NCI-H69 (cell line): ENCODE data around the gene DAPP1.
"Not testable (repeated sequence)": the region's sequence is repeated elsewhere in the genome, so short reads cannot be mapped to it uniquely, and the experiment has no call there.

Experiments used
- DNase-seq: peaks from one replicate; lab custom pipeline; 2025; lab: John Stamatoyannopoulos, UW

The DAPP1 gene

GRCh38 chr4:99824070-99824599 lies 7.5 kb downstream of the DAPP1 start:
- DNase-seq, result no peak

DNA sequence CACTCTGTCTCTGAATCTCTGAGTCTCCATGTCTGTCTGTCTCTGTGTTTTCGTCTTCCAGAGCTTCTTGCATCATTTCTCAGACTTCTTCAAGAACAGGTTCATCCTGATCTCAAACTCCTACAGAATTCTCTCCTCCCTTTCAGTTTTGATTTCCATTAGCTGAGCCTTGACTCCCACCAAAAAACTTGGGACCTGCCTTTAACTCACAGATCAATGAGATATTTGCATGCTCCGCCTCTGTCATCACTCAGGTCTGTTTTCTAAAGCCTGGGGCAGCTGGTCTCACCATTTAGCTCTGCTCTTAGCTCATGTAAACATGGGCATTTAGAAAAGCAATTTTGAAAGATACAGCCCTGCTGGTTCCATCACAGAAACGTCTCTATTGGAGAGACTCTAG lies 8.6 kb downstream of the DAPP1 start:
- no peak for DNase-seq

- no peak for DNase-seq
Observed at GRCh38 chr4:99826016-99826415, 9.4 kb downstream of the DAPP1 start.

- DNase-seq, result no peak
Observed at GRCh38 chr4:99827454-99827853, 10.8 kb downstream of the DAPP1 start.

DNA sequence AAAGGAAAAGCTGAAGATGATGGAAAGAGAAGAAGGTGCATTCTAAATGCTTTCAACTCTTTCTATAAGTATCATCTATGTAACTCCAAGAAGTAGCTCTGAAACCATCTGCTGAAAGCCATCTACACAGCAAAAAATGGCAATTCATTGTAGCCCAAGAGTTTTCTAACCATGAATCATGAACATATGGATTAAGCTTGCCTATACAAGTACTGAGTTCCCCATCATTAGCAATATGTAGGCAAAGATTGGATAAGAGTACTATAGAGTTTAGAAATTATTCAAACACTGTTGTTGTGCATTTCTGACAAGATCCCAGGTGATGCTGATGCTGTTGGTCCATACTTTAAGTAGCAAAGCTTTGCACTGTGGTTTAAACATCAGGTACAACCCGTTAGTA lies 11.2 kb downstream of the DAPP1 start:
- no peak for DNase-seq

- no peak for DNase-seq
Observed at GRCh38 chr4:99828477-99828876, 11.8 kb downstream of the DAPP1 start.

GRCh38 chr4:99830051-99830450 lies 13.4 kb downstream of the DAPP1 start:
- DNase-seq, result not testable (repeated sequence)

DNA sequence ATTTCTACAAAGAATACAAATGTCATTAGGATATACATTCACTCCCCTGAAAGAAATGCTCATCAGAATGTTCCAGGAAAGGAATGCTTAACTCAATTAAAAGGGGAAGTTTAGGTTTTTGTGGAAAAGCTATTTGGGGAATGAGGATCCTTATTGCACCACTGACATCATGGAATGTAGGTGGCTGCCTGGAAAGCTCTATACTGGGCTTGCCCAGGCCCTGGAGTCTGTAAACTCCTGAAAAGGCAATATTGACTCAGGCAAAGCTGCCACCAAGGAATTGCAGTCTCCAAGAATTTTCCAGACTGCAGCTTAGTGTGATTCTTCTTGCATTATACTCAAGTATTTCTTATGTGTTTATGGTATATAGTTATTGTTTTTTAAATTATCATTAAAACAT lies 15.7 kb downstream of the DAPP1 start:
- no peak for DNase-seq

- no peak for DNase-seq
Observed at GRCh38 chr4:99832758-99833157, 16.1 kb downstream of the DAPP1 start.

DNA sequence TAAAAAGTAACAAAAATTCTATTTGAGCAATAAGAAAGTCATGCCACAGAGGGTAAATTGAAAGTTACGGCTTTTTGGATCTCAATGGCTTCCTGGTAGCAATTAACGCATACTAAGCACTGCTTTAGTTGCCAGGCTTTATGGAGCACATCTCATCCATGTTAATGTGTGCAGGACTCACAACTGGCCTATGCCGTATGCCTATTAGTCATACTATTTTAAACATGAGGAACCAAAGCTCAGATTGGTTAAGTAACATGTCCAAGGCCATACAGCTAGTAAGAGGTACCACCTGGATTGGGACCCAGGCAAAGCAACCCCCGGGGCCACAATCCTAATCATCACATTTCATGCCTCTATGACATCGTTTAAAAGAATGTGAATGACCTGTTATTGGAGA lies 17.1 kb downstream of the DAPP1 start:
- no peak for DNase-seq

- DNase-seq, result no peak
Observed at GRCh38 chr4:99834569-99834968, 17.9 kb downstream of the DAPP1 start.

DNA sequence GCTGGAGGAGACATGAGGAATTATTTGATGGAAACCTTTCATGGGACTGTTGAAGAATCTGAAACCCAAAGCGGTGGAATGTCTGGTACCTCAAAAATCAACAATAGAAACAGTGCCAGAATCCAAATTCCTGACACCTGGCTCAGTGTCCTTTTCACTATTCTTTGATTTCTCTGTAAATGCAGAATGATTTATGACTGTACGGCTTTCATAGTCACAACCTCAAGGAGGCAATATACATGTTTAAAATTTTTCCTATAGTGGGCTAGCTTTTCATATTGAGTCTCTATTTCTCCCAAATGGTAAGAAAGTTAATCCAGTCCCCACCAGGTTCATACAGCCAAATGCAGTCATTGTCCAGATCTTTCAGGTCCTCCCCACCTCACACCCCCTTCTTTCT lies 19.3 kb downstream of the DAPP1 start:
- no peak for DNase-seq

DNA sequence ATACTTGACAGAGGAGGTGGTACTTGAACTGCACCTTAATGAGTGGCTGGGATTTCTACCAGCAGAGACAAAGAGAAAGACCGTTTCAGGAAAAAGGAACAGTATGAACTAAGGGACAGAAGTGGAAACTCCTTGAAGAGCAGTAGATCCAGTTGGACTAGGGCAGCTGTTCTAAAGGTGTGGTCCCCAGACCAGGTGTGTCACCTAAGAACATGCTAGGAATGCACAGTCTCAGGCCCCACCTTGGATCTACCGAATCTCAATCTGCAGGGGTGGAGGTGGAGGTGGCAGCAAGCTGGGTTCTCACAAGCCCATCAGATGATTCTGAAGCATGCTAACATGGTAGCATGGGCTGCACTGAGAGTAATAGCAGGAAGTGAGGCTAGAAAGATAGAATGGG lies 22.3 kb downstream of the DAPP1 start:
- DNase-seq, result no peak

GRCh38 chr4:99841129-99841528 lies 24.5 kb downstream of the DAPP1 start:
- DNase-seq, result no peak

- no peak for DNase-seq
Observed at GRCh38 chr4:99843413-99843812, 26.8 kb downstream of the DAPP1 start.

GRCh38 chr4:99844048-99844447 lies 27.4 kb downstream of the DAPP1 start:
- no peak for DNase-seq

GRCh38 chr4:99845179-99845578 lies 28.6 kb downstream of the DAPP1 start:
- no peak for DNase-seq

- DNase-seq, result peak; percentile 29
Observed at GRCh38 chr4:99845708-99846469, 29.3 kb downstream of the DAPP1 start.

DNA sequence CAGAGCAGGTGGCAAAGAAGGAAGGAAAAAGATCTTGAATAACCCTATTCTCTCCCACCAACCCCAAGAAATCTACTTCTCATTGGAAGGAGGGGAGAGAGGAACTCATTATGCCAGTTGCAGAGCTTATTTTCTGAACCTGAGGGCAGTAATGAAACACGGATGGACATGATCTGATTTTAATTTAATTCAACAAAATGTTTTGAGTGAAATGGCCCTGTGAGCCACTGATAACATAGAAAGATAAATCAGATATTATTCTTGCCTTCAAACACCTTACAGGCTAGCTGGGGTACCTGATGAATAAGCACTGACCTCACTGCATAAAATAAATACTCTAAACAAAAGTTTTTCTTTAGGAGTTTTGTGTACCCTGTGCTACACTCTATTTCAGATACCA lies 30.3 kb downstream of the DAPP1 start:
- DNase-seq, result no peak

DNA sequence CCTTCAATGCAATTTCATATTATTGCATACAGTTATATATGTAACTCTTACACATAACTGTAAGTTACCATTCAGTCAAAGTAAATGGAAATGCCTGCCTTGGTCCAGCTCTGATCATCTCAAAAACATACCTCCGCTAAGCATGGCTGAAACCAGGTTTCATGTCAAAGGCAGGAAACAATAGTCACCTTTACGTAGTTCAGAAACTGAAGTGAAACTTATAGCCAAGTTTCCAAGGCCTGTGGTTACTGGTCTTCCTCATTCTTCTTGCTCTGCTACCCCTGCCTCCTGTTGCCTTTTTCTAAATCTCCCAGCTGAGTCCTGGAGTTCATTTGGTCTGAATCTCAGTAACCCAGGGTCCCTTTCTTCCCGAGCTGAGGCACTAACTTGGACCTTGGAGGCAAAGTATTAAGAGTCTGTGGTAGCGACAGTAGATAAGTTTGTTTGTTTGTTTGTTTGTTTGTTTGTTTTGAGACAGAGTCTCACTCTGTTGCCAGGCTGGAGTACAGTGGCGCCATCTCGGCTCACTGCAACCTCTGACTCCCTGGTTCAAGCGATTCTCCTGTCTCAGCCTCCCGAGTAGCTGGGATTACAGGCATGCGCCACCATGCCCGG lies 30.8 kb downstream of the DAPP1 start:
- no peak for DNase-seq

DNA sequence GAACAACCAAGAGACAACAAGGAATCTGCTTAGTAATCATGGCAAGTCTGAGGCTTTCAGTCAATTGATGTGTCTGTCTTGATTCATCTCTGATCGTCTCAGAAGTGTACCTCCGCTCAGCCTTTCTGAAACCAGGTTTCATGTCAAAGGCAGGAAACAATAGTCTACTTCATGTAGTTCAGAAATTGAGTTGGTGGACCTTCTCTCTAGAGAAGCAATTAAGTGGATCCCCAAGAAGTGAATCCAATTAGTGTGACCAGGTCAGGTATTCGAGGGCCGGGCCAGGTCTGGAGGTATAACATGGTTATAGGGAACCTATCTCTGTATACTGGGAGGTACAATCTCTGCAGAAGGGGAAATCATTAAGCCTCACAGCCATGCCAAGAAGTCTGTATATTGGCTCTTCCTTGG lies 32.0 kb downstream of the DAPP1 start:
- no peak for DNase-seq

DNA sequence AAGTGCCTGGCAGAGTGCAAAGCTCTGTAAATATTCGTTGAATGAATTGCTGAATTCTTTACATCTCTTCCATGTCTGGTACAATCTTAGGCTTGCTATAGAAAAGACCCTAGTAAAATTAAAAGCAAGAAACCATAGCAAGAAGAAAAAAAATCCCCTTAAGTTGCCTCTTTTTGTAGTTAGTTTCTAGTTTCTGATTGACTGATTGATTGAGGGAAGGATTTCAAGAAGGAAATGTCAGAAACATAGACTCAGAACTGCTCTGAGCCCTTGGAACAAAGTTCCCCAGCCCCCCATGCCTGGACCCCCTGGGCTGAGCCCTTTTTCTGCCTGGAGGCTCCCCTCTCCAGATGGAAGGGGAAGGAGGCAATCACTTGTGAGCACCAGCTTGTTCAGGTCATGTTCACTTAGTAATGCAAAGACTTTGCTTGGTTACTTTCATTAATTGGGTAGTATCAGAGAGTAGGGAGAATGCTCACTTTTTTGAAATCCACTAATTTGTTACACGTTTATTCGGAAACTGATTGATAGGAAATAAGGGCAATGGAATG lies 35.6 kb downstream of the DAPP1 start:
- no peak for DNase-seq

DNA sequence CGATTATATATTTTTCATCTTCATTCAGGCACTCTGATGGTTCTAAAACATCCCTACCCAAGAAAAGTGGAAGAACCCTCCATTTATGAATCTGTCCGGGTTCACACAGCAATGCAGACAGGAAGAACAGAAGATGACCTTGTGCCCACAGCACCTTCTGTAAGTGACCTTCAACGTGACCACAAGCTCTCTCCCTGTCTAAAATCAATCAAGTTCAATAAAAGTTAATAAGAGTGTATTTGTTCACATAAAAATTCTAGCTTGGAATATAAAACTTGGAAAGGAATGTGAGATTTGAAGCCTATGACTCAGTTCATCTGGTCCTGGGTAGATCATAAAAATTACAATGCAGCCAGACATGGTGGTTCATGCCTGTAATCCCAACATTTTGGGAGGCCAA lies 36.6 kb downstream of the DAPP1 start:
- DNase-seq, result no peak
